ENCODE data around the gene SLC7A1. TPM values are rescaled to one million over a fixed set of nuclear protein-coding genes. Genes with fewer than 3 reads are reported as not detected.

SLC7A1 gene
- total RNA-seq, 1 donor from 2014 or later = 85.0 TPM

DNA sequence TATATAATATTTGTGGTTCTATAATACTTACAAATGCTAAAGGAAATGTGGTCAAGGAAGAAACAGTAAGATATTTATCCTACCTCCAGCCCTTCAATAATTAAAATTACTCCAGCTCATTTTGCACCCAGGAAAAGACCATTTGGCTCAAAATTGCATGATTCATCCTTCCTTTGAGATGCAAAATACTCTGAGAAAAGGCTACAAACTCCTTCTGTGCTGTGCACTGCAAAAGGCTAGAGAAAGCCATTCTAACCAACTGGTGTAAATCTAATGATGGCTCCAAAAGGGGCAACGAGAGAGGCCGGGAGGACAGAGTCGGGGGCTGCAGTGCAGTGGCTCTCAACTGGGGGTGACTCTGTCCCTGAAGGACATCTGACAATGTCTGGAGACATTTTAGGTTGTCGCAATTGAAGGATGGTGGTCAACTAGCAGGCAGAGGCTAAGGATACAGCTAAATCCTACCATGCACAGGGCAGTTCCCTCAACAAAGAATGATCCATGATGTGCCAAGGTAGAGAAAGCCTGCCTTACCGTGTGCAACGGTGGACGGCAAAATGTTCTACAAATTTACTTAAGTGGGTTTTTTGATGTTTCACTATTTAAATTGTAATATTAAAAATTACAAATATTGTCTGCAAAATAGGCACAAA is 32.6 kb downstream of the SLC7A1 start:
- ChIA-PET CTCF (no interaction called here), POLR2A (no interaction called here)
- H3K4me1 Mint-ChIP-seq = peaks cover 7% of the 10 kb centered on the region
- H3K27me3 Mint-ChIP-seq = no peaks in the 10 kb centered on the region
- intact Hi-C loops (cut with micrococcal nuclease) = no loop called here
- H3K27ac Mint-ChIP-seq = no peak overlapping the region
- ATAC-seq (ENCODE audit: low read depth) = no peak
- no peaks in the 10 kb centered on the region for H3K36me3 Mint-ChIP-seq (ENCODE audit: low read depth)
- TF ChIP-seq, protein P1, sequence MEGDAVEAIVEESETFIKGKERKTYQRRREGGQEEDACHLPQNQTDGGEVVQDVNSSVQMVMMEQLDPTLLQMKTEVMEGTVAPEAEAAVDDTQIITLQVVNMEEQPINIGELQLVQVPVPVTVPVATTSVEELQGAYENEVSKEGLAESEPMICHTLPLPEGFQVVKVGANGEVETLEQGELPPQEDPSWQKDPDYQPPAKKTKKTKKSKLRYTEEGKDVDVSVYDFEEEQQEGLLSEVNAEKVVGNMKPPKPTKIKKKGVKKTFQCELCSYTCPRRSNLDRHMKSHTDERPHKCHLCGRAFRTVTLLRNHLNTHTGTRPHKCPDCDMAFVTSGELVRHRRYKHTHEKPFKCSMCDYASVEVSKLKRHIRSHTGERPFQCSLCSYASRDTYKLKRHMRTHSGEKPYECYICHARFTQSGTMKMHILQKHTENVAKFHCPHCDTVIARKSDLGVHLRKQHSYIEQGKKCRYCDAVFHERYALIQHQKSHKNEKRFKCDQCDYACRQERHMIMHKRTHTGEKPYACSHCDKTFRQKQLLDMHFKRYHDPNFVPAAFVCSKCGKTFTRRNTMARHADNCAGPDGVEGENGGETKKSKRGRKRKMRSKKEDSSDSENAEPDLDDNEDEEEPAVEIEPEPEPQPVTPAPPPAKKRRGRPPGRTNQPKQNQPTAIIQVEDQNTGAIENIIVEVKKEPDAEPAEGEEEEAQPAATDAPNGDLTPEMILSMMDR (IDR thresholded peaks at IDR 0.05) = no peak
- no peak for DNase-seq
- H3K9me3 Mint-ChIP-seq = no peaks in the 10 kb centered on the region
- no peak overlapping the region for H3K4me3 Mint-ChIP-seq

DNA sequence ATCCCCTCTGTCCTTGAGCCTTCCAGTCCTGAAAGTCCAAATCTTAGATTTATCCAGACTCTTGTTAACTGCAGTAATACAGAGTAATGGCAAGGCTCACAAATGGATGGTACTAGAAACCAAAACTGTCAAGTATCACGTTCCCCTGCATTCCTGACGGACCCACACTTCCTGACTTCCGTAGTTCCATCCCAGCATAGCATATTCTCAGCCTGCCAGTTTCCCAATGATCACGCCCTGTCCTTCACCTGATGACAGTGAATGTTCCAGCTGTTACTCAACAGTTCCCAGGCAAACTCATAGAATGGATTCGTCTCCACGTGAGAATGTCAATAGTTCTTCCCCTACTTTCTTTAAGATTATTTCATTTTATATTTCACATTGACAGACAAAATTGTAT is 33.6 kb downstream of the SLC7A1 start:
- H3K4me1 Mint-ChIP-seq = peaks cover 7% of the 10 kb centered on the region
- ChIA-PET POLR2A (no interaction called here), CTCF (no interaction called here)
- no peak overlapping the region for H3K27ac Mint-ChIP-seq
- no peaks in the 10 kb centered on the region for H3K27me3 Mint-ChIP-seq
- TF ChIP-seq, protein P1 (IDR thresholded peaks at IDR 0.05) = no peak
- H3K4me3 Mint-ChIP-seq = no peak overlapping the region
- peaks cover 6% of the 10 kb centered on the region for H3K36me3 Mint-ChIP-seq (ENCODE audit: low read depth)
- no peaks in the 10 kb centered on the region for H3K9me3 Mint-ChIP-seq
- no peak for DNase-seq
- no peak for ATAC-seq (ENCODE audit: low read depth)
- intact Hi-C loops (cut with micrococcal nuclease) = no loop called here

DNA sequence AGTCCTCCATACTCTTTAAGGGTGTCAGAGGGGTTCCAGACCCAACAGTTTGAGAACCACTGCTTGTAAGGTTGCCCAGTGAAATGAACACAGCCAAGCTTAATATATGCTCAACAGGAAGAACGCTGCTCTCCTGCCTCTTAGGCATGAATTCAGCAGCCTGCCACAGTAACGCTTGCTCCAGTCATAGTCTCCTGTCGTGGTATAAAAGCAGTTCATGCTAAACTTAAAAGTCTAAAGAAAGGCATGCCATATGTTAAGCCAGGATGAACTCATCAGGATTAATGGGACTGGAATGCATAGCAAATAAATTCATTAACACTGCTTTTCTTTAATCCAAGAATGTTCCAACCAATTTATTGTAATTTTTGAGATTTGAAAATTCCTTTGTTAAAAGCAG is 38.7 kb downstream of the SLC7A1 start:
- TF ChIP-seq, protein P1 (IDR thresholded peaks at IDR 0.05) = no peak
- Mint-ChIP-seq H3K27me3 (no peaks in the 10 kb centered on the region), H3K9me3 (no peaks in the 10 kb centered on the region), H3K4me1 (peaks cover 3% of the 10 kb centered on the region), H3K36me3 (ENCODE audit: low read depth) (peaks cover 29% of the 10 kb centered on the region), H3K4me3 (no peak overlapping the region), H3K27ac (no peak overlapping the region)
- CTCF ChIA-PET = no interaction called here
- POLR2A ChIA-PET = no interaction called here
- no peak for ATAC-seq (ENCODE audit: low read depth)
- no peak for DNase-seq
- intact Hi-C loops (cut with micrococcal nuclease) = no loop called here

DNA sequence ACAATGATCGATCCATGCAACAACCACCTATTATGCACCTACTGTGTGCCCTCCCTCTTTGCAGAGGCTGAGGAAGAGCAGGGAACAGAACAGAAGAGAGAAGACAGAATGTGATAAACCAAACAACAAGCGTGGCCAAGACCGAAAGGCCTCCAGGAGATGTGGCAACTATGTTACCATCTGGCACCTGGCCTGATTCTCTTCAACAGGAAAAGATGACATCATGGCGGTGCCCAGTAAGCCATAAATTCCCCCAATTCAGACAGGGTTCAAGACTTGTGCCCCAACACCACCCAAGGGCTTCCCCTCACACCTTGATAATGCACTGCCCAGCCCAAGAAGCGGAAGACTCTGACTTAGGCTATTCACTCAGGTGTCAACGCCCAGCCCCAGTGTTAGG is 44.3 kb downstream of the SLC7A1 start:
- H3K27me3 Mint-ChIP-seq = no peaks in the 10 kb centered on the region
- ChIA-PET POLR2A (no interaction called here), CTCF (no interaction called here)
- no peaks in the 10 kb centered on the region for H3K4me1 Mint-ChIP-seq
- H3K36me3 Mint-ChIP-seq (ENCODE audit: low read depth) = peaks cover 73% of the 10 kb centered on the region
- TF ChIP-seq, protein P1 (IDR thresholded peaks at IDR 0.05) = no peak
- DNase-seq (no peak), ATAC-seq (ENCODE audit: low read depth) (no peak)
- intact Hi-C loops (cut with micrococcal nuclease) = no loop called here
- H3K27ac Mint-ChIP-seq = no peak overlapping the region
- H3K9me3 Mint-ChIP-seq = no peaks in the 10 kb centered on the region
- no peak overlapping the region for H3K4me3 Mint-ChIP-seq

DNA sequence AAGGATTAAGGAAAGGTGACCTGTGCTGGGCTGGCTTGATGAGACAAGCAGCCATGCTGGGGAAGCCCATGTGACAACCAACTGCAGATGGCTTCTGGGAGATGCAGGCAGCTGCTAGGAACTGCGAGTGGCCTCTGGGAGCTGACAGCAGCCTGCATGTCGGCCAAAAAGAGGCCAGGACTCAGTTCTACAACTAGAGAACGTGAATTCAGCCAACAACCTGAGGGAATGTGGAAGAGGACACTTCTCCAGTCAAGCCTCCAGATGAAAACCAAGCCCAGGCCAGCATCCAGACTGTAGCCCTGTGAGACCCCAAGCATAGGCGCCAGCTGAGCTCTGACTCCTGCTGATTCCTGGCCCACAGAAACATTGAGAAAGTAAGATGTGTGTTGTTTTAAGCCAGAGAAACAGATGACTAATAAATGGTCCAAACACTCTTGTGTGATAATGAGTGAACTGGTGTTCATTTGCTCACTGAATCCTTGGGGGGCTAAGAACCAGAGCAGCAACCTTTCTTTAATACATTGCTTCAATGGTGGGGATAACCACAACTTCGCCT is 45.0 kb downstream of the SLC7A1 start:
- intact Hi-C loops (cut with micrococcal nuclease) = no loop called here
- H3K4me1 Mint-ChIP-seq = no peaks in the 10 kb centered on the region
- H3K9me3 Mint-ChIP-seq = no peaks in the 10 kb centered on the region
- no peaks in the 10 kb centered on the region for H3K27me3 Mint-ChIP-seq
- no peak overlapping the region for H3K27ac Mint-ChIP-seq
- TF ChIP-seq, protein P1 (IDR thresholded peaks at IDR 0.05) = no peak
- H3K4me3 Mint-ChIP-seq = no peak overlapping the region
- ATAC-seq (ENCODE audit: low read depth) (no peak), DNase-seq (no peak)
- H3K36me3 Mint-ChIP-seq (ENCODE audit: low read depth) = peaks cover 78% of the 10 kb centered on the region
- ChIA-PET POLR2A (no interaction called here), CTCF (no interaction called here)

All from activated B cell treated with CpG ODN at 0.5 μM for 24 hours (primary cell).